Subcutaneous adipose tissue (tissue), 4 donors: ENCODE data around the gene PAQR8. TPM values are rescaled to one million over a fixed set of nuclear protein-coding genes. Genes with fewer than 3 reads are reported as not detected.

Experiments used
- CTCF ChIP-seq: fragments of 450-650 bp; IDR thresholded peaks from one replicate; pipeline ENCODE4 v1.5.1; 2016; ENCODE audit warnings: low read depth, mild to moderate bottlenecking, control low read depth, antibody characterized with exemption, moderate library complexity
- total RNA-seq, 4 donors: library from RNA; depleted of rRNA; stranded (reverse); fragments of >200 nt; gene quantifications; one replicate each; pipeline ENCODE4 v1.1.0, GENCODE V29; 2016

Gene PAQR8
- total RNA-seq, 4 donors from 2014 or later: 2.8 to 9.9 (median 4.3) TPM

GRCh38 chr6:52457096-52457495 lies 95.1 kb downstream of the PAQR8 start:
- TF ChIP-seq CTCF: no peak

Other genes starting within 250 kb of the PAQR8 start
- not detected for gene IL17A, start 175.8 kb upstream of the PAQR8 start, total RNA-seq
- not detected for gene IL17F, start 117.7 kb upstream of the PAQR8 start, total RNA-seq
- gene MCM3, start 77.4 kb upstream of the PAQR8 start, total RNA-seq: 10 to 100 TPM; 22.9 to 30.9 (median 27.6) TPM
- 10 to 100 TPM; 26.2 to 33.9 (median 27.3) TPM for gene EFHC1, start 58.2 kb downstream of the PAQR8 start, total RNA-seq
- 10 to 100 TPM; 18.3 to 39.1 (median 27.6) TPM for gene TRAM2, start 214.9 kb downstream of the PAQR8 start, total RNA-seq